ENCODE results near the gene NLGN2.
A peak's percentile ranks its signal among the peaks of the same experiment; 100 is the strongest.

NLGN2 gene

DNA sequence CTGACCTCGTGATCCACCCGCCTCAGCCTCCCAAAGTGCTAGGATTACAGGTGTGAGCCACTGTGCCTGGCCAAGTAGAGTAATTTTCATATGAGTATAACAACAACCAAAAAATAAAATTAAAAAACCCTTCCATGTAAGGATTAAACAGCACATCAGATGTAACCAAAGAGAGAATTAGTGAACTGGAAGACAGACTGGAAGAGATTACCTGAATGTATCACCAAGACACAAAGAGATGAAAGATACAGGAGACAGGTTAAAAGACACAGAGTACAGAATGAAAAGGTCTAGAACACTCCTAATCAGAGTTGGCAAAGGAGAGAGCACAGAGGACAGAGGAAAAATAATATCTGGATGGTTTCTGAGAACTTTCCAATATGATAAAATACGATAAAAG is 28.5 kb upstream of the NLGN2 start:
- H3K27me3 ChIP-seq (ENCODE audit: control insufficient read depth, insufficient read depth, low read length) = no peaks in the 10 kb centered on the region
- no peaks in the 10 kb centered on the region for H3K9me3 ChIP-seq (ENCODE audit: control insufficient read depth, insufficient read depth, low read length)
- no CpG with 5 or more reads among the region's 3 CpGs for WGBS (ENCODE audit: insufficient coverage, insufficient read length)
- no peak for DNase-seq (ENCODE audit: low read depth, low spot score)
- peaks cover 5% of the 10 kb centered on the region; the same call in 1 of the 2 replicates for H3K4me1 ChIP-seq (ENCODE audit: control insufficient read depth, insufficient read depth, low read length)
- no peak overlapping the region for H3K27ac ChIP-seq (ENCODE audit: low read length)
- H3K4me3 ChIP-seq (ENCODE audit: low read length) = no peak overlapping the region
- no peaks in the 10 kb centered on the region for H3K36me3 ChIP-seq (ENCODE audit: control insufficient read depth, insufficient read depth, low read length)

DNA sequence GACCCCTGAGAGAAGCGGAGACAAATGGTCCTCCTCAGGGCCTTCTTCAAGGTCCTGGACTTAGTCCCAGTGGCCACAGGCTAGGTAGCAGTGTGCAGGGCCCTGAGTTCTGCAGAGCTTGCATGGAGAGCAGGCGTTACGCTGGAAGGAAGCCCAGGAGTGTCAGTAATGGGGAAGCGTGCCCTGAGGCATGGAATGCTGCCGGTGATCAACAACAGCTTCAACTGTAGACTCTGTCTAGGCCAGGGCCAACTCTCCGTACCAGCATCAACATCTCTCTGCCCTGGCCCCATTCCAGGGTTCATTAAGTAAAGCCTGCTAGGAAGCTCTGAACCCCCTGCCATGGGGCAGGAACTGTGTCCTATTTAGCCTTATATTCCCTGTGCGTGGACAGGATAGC is 27.3 kb upstream of the NLGN2 start:
- Histone ChIP-seq H3K4me1 (ENCODE audit: control insufficient read depth, insufficient read depth, low read length) (peaks cover 8% of the 10 kb centered on the region), H3K36me3 (ENCODE audit: control insufficient read depth, insufficient read depth, low read length) (no peaks in the 10 kb centered on the region), H3K9me3 (ENCODE audit: control insufficient read depth, insufficient read depth, low read length) (no peaks in the 10 kb centered on the region), H3K4me3 (ENCODE audit: low read length) (no peak overlapping the region; the same call in 1 of the 2 replicates), H3K27me3 (ENCODE audit: control insufficient read depth, insufficient read depth, low read length) (no peaks in the 10 kb centered on the region), H3K27ac (ENCODE audit: low read length) (no peak overlapping the region)
- no CpG with 5 or more reads among the region's 7 CpGs for WGBS (ENCODE audit: insufficient coverage, insufficient read length)
- no peak for DNase-seq (ENCODE audit: low read depth, low spot score)

DNA sequence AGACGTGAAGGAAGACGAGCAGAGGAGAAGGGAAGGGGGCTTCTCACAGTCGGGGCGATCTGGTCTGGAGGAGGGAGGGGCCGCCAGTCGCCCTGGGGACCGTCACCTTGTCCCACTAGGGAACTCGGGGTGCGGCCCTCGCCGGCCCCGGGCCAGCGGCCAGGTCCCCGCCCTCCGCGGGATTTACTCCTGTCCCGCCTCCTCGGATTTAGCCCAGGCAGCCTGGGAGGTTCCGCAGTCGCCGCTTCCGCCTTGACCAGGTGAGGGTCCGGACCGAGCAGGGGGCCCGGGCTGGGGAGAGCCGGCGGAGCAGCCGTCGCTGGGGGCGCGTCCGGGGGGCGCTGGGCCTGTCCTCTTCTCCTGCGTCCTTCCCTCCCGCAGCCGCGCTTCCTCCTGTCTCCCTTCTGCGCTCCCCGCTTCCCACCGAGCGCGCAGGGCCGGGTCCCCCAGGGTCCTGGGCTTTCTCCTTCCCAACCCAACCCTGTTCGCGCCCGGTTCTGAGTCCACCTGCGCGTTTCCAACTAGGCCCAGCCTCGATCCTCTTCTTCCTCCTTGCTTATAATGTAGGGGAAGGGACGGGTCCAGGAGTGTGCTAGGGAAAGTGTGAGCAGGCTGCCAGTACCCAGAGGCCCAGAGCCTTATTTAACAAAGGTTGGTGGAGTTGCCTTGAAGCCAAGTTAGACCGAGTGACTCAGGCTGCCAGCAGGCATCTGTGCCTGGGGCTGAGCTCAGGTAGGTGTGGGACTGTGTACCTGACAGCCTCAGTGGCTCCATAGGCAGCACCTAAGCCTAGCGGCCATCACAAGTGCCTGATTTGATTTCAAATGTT is 26.6 kb upstream of the NLGN2 start, which contains the start of gene TNK1:
TNK1 (plus strand) TSS at position 235 of the 829 bp plus-strand sequence. CDS start 1,838 bp downstream, outside the sequence.
- peaks cover 8% of the 10 kb centered on the region for H3K4me1 ChIP-seq (ENCODE audit: control insufficient read depth, insufficient read depth, low read length)
- no CpG with 5 or more reads among the region's 52 CpGs for WGBS (ENCODE audit: insufficient coverage, insufficient read length)
- peak within 1 kb of the TSS; percentile 49; the same call in 1 of the 2 replicates for H3K4me3 ChIP-seq (ENCODE audit: low read length)
- H3K36me3 ChIP-seq (ENCODE audit: control insufficient read depth, insufficient read depth, low read length) = no peaks in the 10 kb centered on the region
- H3K27me3 ChIP-seq (ENCODE audit: control insufficient read depth, insufficient read depth, low read length) = no peaks in the 10 kb centered on the region
- H3K9me3 ChIP-seq (ENCODE audit: control insufficient read depth, insufficient read depth, low read length) = no peaks in the 10 kb centered on the region
- DNase-seq (ENCODE audit: low read depth, low spot score) = no peak
- no peak within 1 kb of the TSS for H3K27ac ChIP-seq (ENCODE audit: low read length)

DNA sequence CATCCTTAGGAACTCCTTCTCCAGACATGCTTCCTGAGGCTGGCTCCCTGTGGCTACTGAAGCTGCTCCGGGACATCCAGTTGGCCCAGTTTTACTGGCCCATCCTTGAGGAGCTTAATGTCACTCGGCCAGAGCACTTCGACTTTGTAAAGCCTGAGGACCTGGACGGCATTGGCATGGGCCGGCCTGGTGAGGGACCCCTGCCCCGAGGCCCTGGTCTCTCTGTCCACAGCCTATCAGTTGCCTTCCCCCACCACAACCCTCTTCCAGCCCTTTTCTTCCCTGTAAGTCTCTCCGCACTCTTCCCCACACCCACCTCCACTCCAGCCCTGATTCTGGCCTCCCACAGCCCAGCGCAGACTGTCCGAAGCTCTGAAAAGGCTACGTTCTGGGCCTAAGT is 24.7 kb upstream of the NLGN2 start:
- H3K27me3 ChIP-seq (ENCODE audit: control insufficient read depth, insufficient read depth, low read length) = no peaks in the 10 kb centered on the region
- WGBS (ENCODE audit: insufficient coverage, insufficient read length) = no CpG with 5 or more reads among the region's 10 CpGs
- H3K4me1 ChIP-seq (ENCODE audit: control insufficient read depth, insufficient read depth, low read length) = peaks cover 8% of the 10 kb centered on the region
- no peak overlapping the region for H3K4me3 ChIP-seq (ENCODE audit: low read length)
- no peak for DNase-seq (ENCODE audit: low read depth, low spot score)
- H3K27ac ChIP-seq (ENCODE audit: low read length) = no peak overlapping the region
- H3K36me3 ChIP-seq (ENCODE audit: control insufficient read depth, insufficient read depth, low read length) = no peaks in the 10 kb centered on the region
- H3K9me3 ChIP-seq (ENCODE audit: control insufficient read depth, insufficient read depth, low read length) = no peaks in the 10 kb centered on the region

DNA sequence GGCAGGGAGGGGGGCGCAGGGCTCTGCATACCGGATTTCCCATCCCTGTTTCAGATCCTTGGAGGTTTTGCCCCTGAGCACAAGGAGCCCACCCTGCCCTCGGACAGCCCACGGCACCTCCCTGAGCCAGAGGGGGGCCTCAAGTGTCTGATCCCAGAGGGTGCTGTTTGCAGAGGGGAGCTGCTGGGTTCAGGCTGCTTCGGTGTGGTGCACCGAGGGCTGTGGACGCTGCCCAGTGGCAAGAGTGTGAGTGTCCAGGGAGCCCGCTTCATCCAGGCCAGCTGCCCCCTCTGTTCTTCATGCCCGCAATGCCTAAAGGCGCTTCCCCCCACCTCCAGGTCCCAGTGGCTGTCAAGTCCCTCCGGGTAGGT is 24.3 kb upstream of the NLGN2 start:
- H3K36me3 ChIP-seq (ENCODE audit: control insufficient read depth, insufficient read depth, low read length) = no peaks in the 10 kb centered on the region
- peak overlapping the region; percentile 31; the same call in 1 of the 2 replicates for H3K4me3 ChIP-seq (ENCODE audit: low read length)
- WGBS (ENCODE audit: insufficient coverage, insufficient read length) = no CpG with 5 or more reads among the region's 11 CpGs
- no peaks in the 10 kb centered on the region for H3K9me3 ChIP-seq (ENCODE audit: control insufficient read depth, insufficient read depth, low read length)
- H3K27ac ChIP-seq (ENCODE audit: low read length) = no peak overlapping the region
- no peak for DNase-seq (ENCODE audit: low read depth, low spot score)
- no peaks in the 10 kb centered on the region for H3K27me3 ChIP-seq (ENCODE audit: control insufficient read depth, insufficient read depth, low read length)
- H3K4me1 ChIP-seq (ENCODE audit: control insufficient read depth, insufficient read depth, low read length) = peaks cover 8% of the 10 kb centered on the region

DNA sequence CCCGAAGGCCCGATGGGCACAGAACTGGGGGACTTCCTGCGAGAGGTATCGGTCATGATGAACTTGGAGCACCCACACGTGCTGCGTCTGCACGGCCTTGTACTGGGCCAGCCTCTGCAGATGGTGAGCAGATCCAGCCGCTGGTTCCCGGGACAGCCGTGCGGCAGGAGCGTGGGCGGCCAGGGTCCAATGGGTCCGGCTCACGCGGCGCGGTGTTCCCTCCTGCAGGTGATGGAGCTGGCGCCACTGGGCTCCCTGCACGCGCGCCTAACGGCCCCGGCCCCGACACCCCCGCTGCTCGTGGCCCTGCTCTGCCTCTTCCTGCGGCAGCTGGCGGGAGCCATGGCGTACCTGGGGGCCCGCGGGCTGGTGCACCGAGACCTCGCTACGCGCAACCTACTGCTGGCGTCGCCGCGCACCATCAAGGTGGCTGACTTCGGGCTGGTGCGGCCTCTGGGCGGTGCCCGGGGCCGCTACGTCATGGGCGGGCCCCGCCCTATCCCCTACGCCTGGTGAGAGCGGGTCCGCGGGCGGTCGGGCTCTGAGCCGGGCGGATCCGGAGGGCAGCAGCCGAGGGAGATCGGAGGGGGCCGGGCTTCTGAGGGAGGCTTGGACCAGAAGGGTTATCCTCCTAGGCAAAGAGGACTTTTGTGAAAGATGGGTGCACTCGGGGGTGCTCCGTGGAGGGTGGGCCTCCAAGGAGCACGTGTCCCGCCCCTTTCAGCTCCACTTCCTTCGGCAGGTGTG is 23.7 kb upstream of the NLGN2 start:
- WGBS (ENCODE audit: insufficient coverage, insufficient read length) = no CpG with 5 or more reads among the region's 65 CpGs
- Histone ChIP-seq H3K36me3 (ENCODE audit: control insufficient read depth, insufficient read depth, low read length) (no peaks in the 10 kb centered on the region), H3K4me3 (ENCODE audit: low read length) (peak overlapping the region; percentile 33; the same call in 1 of the 2 replicates)

DNA sequence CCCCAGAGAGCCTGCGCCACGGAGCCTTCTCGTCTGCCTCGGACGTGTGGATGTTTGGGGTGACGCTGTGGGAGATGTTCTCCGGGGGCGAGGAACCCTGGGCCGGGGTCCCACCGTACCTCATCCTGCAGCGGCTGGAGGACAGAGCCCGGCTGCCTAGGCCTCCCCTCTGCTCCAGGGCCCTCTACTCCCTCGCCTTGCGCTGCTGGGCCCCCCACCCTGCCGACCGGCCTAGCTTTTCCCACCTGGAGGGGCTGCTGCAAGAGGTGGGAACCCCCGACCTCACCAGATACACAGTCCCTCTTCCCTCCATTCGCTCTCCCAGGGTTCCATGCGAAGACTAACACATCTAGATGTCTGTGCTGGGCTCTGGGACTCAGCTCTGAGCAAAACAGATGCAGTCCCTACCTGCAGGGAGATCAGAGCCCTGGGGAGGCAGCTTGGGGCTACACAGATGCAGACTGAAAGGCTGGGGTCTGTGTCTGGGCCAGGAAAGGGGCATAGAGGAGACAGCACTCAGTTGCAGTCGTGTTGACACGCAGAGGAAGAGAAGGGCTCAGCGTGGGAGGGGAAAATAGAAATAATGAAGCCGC is 23.1 kb upstream of the NLGN2 start:
- no peaks in the 10 kb centered on the region for H3K9me3 ChIP-seq (ENCODE audit: control insufficient read depth, insufficient read depth, low read length)
- peaks cover 8% of the 10 kb centered on the region for H3K4me1 ChIP-seq (ENCODE audit: control insufficient read depth, insufficient read depth, low read length)
- H3K27me3 ChIP-seq (ENCODE audit: control insufficient read depth, insufficient read depth, low read length) = no peaks in the 10 kb centered on the region
- WGBS (ENCODE audit: insufficient coverage, insufficient read length) = no CpG with 5 or more reads among the region's 23 CpGs
- peaks cover 3% of the 10 kb centered on the region; the same call in 1 of the 2 replicates for H3K36me3 ChIP-seq (ENCODE audit: control insufficient read depth, insufficient read depth, low read length)
- no peak for DNase-seq (ENCODE audit: low read depth, low spot score)
- H3K4me3 ChIP-seq (ENCODE audit: low read length) = peak overlapping the region; percentile 33; the same call in 1 of the 2 replicates
- no peak overlapping the region for H3K27ac ChIP-seq (ENCODE audit: low read length)

More for the DNA sequence above, 23.7 kb upstream of the NLGN2 start:
- Histone ChIP-seq H3K27me3 (ENCODE audit: control insufficient read depth, insufficient read depth, low read length) (no peaks in the 10 kb centered on the region), H3K9me3 (ENCODE audit: control insufficient read depth, insufficient read depth, low read length) (no peaks in the 10 kb centered on the region), H3K4me1 (ENCODE audit: control insufficient read depth, insufficient read depth, low read length) (peaks cover 8% of the 10 kb centered on the region), H3K27ac (ENCODE audit: low read length) (no peak overlapping the region)
- DNase-seq (ENCODE audit: low read depth, low spot score) = no peak

DNA sequence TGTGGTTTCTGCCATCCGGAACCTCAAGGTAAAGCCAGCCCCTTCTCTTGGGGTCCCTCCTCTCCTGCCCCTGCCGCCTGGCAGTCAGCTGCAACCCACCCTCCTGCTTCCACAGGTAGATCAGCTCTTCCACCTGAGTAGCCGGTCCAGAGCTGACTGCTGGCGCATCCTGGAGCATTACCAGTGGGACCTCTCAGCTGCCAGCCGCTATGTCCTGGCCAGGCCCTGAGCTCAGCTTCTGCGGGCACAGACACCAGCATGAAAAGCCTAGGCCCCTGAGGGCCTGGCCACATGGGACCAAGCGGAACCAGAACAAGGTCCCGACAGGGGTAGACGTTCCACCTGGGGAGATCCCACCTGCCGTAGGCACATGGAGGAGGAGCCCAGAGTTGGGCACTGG is 18.8 kb upstream of the NLGN2 start:
- no peaks in the 10 kb centered on the region for H3K27me3 ChIP-seq (ENCODE audit: control insufficient read depth, insufficient read depth, low read length)
- no peaks in the 10 kb centered on the region for H3K9me3 ChIP-seq (ENCODE audit: control insufficient read depth, insufficient read depth, low read length)
- H3K4me3 ChIP-seq (ENCODE audit: low read length) = no peak overlapping the region
- WGBS (ENCODE audit: insufficient coverage, insufficient read length) = no CpG with 5 or more reads among the region's 10 CpGs
- H3K36me3 ChIP-seq (ENCODE audit: control insufficient read depth, insufficient read depth, low read length) = peaks cover 6% of the 10 kb centered on the region; the same call in 1 of the 2 replicates
- H3K4me1 ChIP-seq (ENCODE audit: control insufficient read depth, insufficient read depth, low read length) = peaks cover 4% of the 10 kb centered on the region
- no peak for DNase-seq (ENCODE audit: low read depth, low spot score)
- no peak overlapping the region for H3K27ac ChIP-seq (ENCODE audit: low read length)

DNA sequence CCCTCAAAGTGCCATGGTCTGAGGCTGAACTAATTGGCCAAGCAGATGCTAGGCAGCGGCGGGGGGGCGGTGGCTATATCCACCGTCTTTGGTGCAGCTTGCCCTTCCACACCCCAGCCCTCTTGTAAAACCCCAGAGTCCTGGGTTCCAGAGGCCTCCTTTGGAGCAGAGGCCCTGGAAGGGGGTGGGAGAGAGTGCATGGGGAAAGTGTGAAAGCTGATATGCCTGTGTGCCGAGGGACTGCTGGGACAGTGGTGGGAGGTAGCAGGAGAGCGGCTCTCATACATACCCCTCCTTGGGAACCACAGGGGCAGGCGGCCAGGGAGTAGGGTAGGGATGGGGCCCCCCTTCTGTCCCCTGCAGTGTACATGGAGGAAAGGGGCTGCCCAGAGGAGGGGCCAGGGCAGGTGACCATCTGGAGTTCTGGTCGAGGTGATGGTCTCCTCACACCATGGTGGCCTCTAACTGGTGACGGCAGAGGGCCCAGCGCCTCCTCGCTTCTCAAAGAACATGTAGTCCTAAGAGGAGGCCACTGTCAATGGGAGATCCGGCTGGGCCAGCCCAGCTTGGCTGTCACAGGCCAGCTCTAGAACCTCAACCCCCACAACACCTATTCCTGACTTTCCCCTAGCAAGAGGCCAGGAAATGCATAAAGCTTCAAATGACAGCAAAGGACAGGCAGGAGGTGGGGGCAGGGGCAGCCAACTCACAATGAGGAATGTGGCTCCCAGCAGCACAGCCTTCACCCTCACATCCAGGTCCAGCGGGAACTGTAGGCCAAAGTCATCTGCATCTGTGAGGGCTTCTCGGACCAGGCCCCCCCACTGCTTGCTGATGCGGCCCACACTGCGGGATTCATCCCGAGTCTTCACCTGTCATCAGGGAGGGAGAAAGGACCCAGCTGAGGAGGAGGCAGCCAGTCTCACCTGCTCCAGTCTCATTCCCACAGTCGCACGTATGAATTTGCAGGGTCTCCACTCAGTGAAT is 17.4 kb upstream of the NLGN2 start:
- H3K27ac ChIP-seq (ENCODE audit: low read length) = no peak overlapping the region

More for the DNA sequence above, 17.4 kb upstream of the NLGN2 start:
- no peaks in the 10 kb centered on the region for H3K9me3 ChIP-seq (ENCODE audit: control insufficient read depth, insufficient read depth, low read length)
- H3K4me1 ChIP-seq (ENCODE audit: control insufficient read depth, insufficient read depth, low read length) = peaks cover 2% of the 10 kb centered on the region; the same call in 1 of the 2 replicates
- no CpG with 5 or more reads among the region's 19 CpGs for WGBS (ENCODE audit: insufficient coverage, insufficient read length)
- no peak overlapping the region for H3K4me3 ChIP-seq (ENCODE audit: low read length)
- no peak for DNase-seq (ENCODE audit: low read depth, low spot score)
- H3K36me3 ChIP-seq (ENCODE audit: control insufficient read depth, insufficient read depth, low read length) = peaks cover 6% of the 10 kb centered on the region; the same call in 1 of the 2 replicates
- no peaks in the 10 kb centered on the region for H3K27me3 ChIP-seq (ENCODE audit: control insufficient read depth, insufficient read depth, low read length)
